IPS-15b (cell line): ENCODE measurements around the gene TOB1.

Experiments
- H3K27me3 ChIP-seq: one replicate; pipeline ENCODE4 v1.6.1; 2013; ENCODE audit warnings: low read length; ENCODE audit not compliant: control insufficient read depth, insufficient read depth
- H3K36me3 ChIP-seq: one replicate; pipeline ENCODE4 v1.6.1; 2013; ENCODE audit warnings: low read length; ENCODE audit not compliant: control insufficient read depth, insufficient read depth
- H3K4me1 ChIP-seq: one replicate; pipeline ENCODE4 v1.6.1; 2013; ENCODE audit warnings: mild to moderate bottlenecking, low read length; ENCODE audit not compliant: control insufficient read depth, insufficient read depth
- H3K4me3 ChIP-seq: one replicate; pipeline ENCODE4 v1.5.1; 2013; ENCODE audit warnings: low read depth, low read length
- H3K9ac ChIP-seq: one replicate; pipeline ENCODE4 v1.6.1; 2013; ENCODE audit warnings: low read depth, mild to moderate bottlenecking, low read length
- H3K9me3 ChIP-seq: one replicate; pipeline ENCODE4 v1.6.1; 2013; ENCODE audit warnings: mild to moderate bottlenecking, low read length; ENCODE audit not compliant: control insufficient read depth, insufficient read depth

The TOB1 gene

DNA sequence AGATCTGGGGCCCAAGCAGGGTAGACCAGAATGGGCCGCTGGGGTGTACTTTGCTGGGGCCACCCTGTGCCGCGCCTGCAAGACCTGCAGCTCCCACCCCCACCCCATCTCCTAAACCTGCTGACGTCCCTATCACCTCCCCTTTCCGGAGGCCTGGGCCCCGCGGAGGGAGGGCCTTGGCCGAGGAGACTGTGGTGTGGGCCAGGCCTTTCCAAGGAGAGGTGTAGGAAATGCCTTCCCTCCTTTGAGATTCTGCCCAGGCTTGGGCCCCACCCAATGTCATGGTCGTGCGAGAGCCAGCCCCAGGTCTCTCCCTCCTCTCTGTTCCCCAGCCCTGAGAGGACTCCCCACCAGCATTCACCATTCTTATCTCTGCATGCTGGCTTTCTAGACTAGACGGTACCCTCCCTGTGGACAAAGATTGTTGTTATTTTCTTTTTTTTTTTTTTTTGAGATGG lies 34.7 kb downstream of the TOB1 start:
- Histone ChIP-seq H3K9me3 (no peaks in the 10 kb centered on the region), H3K9ac (no peak overlapping the region), H3K36me3 (no peaks in the 10 kb centered on the region), H3K4me1 (peaks cover 10% of the 10 kb centered on the region), H3K4me3 (no peak overlapping the region), H3K27me3 (no peaks in the 10 kb centered on the region)

DNA sequence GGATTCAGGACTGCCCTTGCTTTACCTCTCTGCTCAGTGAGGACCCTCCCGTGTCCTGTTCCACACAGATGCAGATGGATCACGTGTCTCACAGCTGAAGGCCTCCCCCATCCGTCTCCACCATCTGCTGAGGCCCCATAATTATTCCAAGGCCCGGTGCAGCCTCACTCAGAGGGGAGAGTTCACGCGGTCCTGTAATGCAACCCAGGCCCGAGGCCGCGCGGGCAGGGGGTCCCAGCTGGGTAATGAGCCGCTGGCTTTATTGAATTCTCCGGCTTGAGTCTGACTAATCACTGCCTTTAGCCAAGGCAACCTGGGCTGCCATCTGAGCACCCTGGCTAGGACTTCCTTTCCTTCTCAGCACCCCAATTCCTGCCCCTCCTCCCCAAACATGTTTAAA lies 35.2 kb downstream of the TOB1 start:
- no peak overlapping the region for H3K9ac ChIP-seq

GRCh38 chr17:50830352-50830751 lies 35.8 kb downstream of the TOB1 start:
- Histone ChIP-seq H3K36me3 (no peaks in the 10 kb centered on the region), H3K9me3 (no peaks in the 10 kb centered on the region), H3K4me1 (peaks cover 10% of the 10 kb centered on the region), H3K9ac (no peak overlapping the region), H3K4me3 (no peak overlapping the region), H3K27me3 (no peaks in the 10 kb centered on the region)

More for the DNA sequence above, 35.2 kb downstream of the TOB1 start:
- no peak overlapping the region for H3K4me3 ChIP-seq
- H3K4me1 ChIP-seq: peaks cover 10% of the 10 kb centered on the region
- no peaks in the 10 kb centered on the region for H3K9me3 ChIP-seq
- no peaks in the 10 kb centered on the region for H3K27me3 ChIP-seq
- no peaks in the 10 kb centered on the region for H3K36me3 ChIP-seq

DNA sequence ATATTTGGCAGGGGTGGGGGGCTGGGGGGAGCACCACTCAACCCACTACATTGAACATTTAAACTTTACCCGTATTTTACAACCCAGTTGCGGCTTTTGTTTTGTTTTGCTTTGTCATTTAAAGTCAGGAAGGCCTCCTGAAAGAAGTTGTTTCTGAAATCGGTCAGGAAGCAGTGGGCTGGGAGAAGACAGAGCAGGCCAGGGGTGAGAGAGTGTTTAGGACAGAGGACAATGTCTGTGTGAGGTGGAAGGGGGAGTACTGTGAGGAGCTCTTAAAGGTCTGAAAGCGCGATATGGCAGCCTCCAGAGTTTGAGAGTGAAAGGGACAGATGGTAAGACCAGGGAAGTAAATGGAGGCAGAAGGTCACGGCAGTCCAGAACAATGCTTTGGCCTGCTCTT lies 36.8 kb downstream of the TOB1 start:
- Histone ChIP-seq H3K4me3 (no peak overlapping the region), H3K9ac (no peak overlapping the region), H3K36me3 (no peaks in the 10 kb centered on the region), H3K9me3 (no peaks in the 10 kb centered on the region), H3K4me1 (peaks cover 10% of the 10 kb centered on the region), H3K27me3 (no peaks in the 10 kb centered on the region)

GRCh38 chr17:50828508-50829170 lies 37.5 kb downstream of the TOB1 start:
- Histone ChIP-seq H3K9ac (peak overlapping the region; percentile 47), H3K4me3 (no peak overlapping the region), H3K27me3 (no peaks in the 10 kb centered on the region), H3K4me1 (peaks cover 10% of the 10 kb centered on the region), H3K9me3 (no peaks in the 10 kb centered on the region), H3K36me3 (no peaks in the 10 kb centered on the region)

- Histone ChIP-seq H3K9ac (no peak overlapping the region), H3K4me1 (peaks cover 6% of the 10 kb centered on the region), H3K27me3 (no peaks in the 10 kb centered on the region), H3K4me3 (no peak overlapping the region), H3K36me3 (no peaks in the 10 kb centered on the region), H3K9me3 (no peaks in the 10 kb centered on the region)
Observed at GRCh38 chr17:50825188-50825587, 41.0 kb downstream of the TOB1 start.

- H3K9ac ChIP-seq: no peak overlapping the region
- H3K9me3 ChIP-seq: no peaks in the 10 kb centered on the region
- peaks cover 6% of the 10 kb centered on the region for H3K4me1 ChIP-seq
- H3K4me3 ChIP-seq: no peak overlapping the region
- H3K27me3 ChIP-seq: no peaks in the 10 kb centered on the region
- H3K36me3 ChIP-seq: no peaks in the 10 kb centered on the region
Observed at GRCh38 chr17:50824429-50824828, 41.7 kb downstream of the TOB1 start.

DNA sequence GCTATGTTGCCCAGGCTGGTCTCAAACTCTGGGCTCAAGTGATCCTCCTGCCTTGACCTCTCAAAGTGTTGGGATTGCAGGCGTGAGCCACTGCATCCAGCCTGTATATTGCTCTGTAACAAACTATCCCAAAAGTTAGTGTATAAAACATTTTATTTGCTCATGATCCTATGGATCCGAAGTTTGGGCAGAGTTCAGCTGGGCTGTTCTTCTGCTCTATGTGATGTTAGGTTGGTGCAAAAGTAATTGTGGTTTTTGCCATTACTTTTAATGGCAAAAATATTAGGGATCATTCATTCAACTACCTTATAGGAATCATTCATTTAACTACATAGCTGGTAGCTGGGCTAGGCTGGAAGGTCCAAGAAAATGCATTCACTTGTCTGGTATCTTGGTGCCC lies 43.6 kb downstream of the TOB1 start:
- no peaks in the 10 kb centered on the region for H3K9me3 ChIP-seq
- H3K4me1 ChIP-seq: peaks cover 1% of the 10 kb centered on the region
- no peaks in the 10 kb centered on the region for H3K36me3 ChIP-seq

GRCh38 chr17:50820651-50821050 lies 45.5 kb downstream of the TOB1 start:
- Histone ChIP-seq H3K9me3 (no peaks in the 10 kb centered on the region), H3K4me1 (peaks cover 3% of the 10 kb centered on the region), H3K36me3 (no peaks in the 10 kb centered on the region), H3K27me3 (no peaks in the 10 kb centered on the region), H3K9ac (no peak overlapping the region), H3K4me3 (no peak overlapping the region)

More for the DNA sequence above, 43.6 kb downstream of the TOB1 start:
- no peaks in the 10 kb centered on the region for H3K27me3 ChIP-seq
- H3K9ac ChIP-seq: no peak overlapping the region
- no peak overlapping the region for H3K4me3 ChIP-seq

- Histone ChIP-seq H3K9ac (no peak overlapping the region), H3K4me1 (peaks cover 3% of the 10 kb centered on the region), H3K27me3 (no peaks in the 10 kb centered on the region), H3K36me3 (no peaks in the 10 kb centered on the region), H3K4me3 (no peak overlapping the region), H3K9me3 (no peaks in the 10 kb centered on the region)
Observed at GRCh38 chr17:50818921-50819657, 47.1 kb downstream of the TOB1 start.

GRCh38 chr17:50818261-50818660 lies 47.9 kb downstream of the TOB1 start:
- Histone ChIP-seq H3K9me3 (no peaks in the 10 kb centered on the region), H3K4me3 (no peak overlapping the region), H3K36me3 (no peaks in the 10 kb centered on the region), H3K4me1 (peaks cover 3% of the 10 kb centered on the region), H3K27me3 (no peaks in the 10 kb centered on the region), H3K9ac (no peak overlapping the region)

DNA sequence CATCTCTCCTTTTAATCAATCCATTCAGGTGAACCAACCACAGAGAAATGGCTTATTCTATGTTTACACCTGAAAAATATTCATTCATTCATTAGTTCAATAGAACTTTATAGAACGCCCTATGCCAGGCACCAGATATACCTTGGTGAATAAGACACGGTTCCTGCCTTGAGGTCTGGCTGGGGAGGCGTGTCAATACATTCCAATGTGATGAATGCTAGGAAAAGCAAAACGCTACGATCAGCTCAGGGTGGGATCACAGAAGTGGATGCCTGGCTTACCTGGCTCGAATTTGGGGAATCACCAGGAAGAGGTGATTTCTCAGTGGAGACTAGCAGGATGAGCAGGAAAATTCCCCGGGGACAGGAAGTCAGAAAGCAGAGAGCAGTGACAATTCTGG lies 48.3 kb downstream of the TOB1 start:
- no peak overlapping the region for H3K9ac ChIP-seq
- H3K27me3 ChIP-seq: no peaks in the 10 kb centered on the region
- H3K9me3 ChIP-seq: no peaks in the 10 kb centered on the region
- H3K36me3 ChIP-seq: no peaks in the 10 kb centered on the region
- H3K4me1 ChIP-seq: peaks cover 3% of the 10 kb centered on the region
- no peak overlapping the region for H3K4me3 ChIP-seq
